ENCODE measurements around the gene GALNT7. TPM values are rescaled to one million over a fixed set of nuclear protein-coding genes. Genes with fewer than 3 reads are reported as not detected.
A peak's percentile ranks its signal among the peaks of the same experiment; 100 is the strongest.

Gene GALNT7
- total and polyA plus RNA-seq, 11 donors = 2.3 to 12.8 (median 6.0) TPM

DNA sequence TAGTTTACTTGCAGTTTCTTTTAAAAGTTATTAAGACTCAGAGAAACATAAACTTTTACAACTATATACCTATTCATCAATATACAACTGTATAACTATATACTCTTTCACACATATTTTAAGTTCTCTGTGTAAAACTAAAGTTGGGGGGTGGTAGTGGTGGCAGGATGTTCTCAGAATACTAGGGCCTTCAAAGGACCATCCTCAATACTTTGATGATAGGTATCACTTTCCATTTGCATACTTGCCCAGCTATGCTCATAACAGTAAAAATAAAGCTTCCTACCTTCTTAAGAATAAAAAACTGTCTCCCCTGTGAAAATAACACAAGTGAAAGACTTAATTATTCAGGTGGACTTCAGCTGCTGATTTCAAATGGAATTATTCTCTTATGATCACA is 2.9 kb upstream of the GALNT7 start:
- ATAC-seq = no peak
- peaks cover 0 to 13% (median 0%) of the 10 kb centered on the region in 9 donors for H3K36me3 ChIP-seq
- no peak overlapping the region for H3K27ac ChIP-seq
- no peaks in the 10 kb centered on the region for H3K27me3 ChIP-seq
- TF ChIP-seq POLR2A (IDR thresholded peaks at IDR 0.05) = no peak
- no peak for TF ChIP-seq CTCF (IDR thresholded peaks at IDR 0.05)
- no peak overlapping the region for H3K4me3 ChIP-seq
- peaks cover 0 to 15% (median 10%) of the 10 kb centered on the region in 12 donors for H3K4me1 ChIP-seq
- intact Hi-C loops (cut with DNase I) = loop anchor here in 3 of 10 donors (2.0 to 10.0 kb wide), 4 partner anchors 55 to 141 kb away; no protein-coding TSS in a partner anchor
- no peak for DNase-seq
- H3K9me3 ChIP-seq = no peaks in the 10 kb centered on the region

DNA sequence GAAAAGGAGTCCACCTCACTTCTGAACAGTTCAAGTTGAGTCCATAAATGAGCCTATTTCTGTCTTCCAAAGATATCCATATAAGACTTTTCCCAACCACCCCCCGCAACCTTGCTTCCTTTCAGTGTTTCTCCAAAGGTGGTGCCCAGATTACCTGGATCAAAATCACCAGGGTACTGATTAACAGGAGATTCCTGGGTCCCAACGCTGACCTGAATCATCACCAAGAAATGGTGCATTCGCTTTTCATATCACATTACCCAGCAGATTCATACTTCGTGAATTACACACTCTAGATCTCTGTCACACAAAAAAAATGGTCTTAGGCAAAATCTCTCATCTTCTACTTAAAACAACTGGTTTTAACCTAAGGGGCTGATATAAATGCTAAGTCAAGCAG is 2.1 kb upstream of the GALNT7 start:
- H3K4me1 ChIP-seq = peaks cover 0 to 20% (median 12%) of the 10 kb centered on the region in 12 donors
- H3K4me3 ChIP-seq = no peak overlapping the region
- no peak for ATAC-seq
- H3K27me3 ChIP-seq = no peaks in the 10 kb centered on the region
- H3K36me3 ChIP-seq = peaks cover 0 to 13% (median 0%) of the 10 kb centered on the region in 9 donors
- intact Hi-C loops (cut with DNase I) = loop anchor here in 3 of 10 donors (2.0 to 10.0 kb wide), 4 partner anchors 56 to 142 kb away; no protein-coding TSS in a partner anchor
- no peaks in the 10 kb centered on the region for H3K9me3 ChIP-seq
- 94 to 97% (median 96%) methylated on average over 4 of the region's 4 CpGs for WGBS, 4 donors
- H3K27ac ChIP-seq = no peak overlapping the region
- no peak for TF ChIP-seq CTCF (IDR thresholded peaks at IDR 0.05)
- no peak for TF ChIP-seq POLR2A (IDR thresholded peaks at IDR 0.05)
- no peak for DNase-seq

DNA sequence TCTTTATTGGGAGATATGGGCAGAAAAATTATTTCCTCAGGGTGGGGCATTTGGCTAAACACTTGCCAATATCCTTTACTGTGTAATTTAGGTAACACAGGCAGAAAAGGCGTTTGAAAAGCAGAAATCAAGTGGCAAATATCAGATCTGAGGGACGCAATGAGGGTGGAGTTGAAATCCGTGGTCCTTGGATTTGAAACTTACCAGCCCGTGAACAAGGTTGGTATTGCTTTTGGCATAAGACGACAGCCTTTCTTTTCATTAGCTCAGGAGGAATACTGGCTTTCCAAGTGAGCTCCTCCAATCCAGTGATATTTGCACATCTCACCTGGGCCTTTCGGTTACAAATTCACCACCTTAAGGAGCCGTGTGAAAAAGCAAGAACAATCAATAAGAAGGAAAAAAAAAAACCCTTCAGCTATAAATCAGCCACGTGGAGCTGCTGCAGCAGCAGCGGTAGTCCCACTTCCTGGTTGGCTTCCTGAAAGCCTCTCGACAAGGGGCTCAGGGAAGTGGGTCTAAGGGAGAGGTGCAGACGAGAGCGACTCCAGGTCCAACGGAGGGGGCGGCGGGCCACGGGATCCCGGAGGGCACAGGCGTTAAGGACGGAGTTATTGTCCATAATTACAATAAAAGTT is 734 bp upstream of the GALNT7 start:
- H3K27ac ChIP-seq = peak overlapping the region in 11 of 12 donors; percentile 67 to 96 (median 89)
- no peaks in the 10 kb centered on the region for H3K27me3 ChIP-seq
- H3K9me3 ChIP-seq = no peaks in the 10 kb centered on the region
- peaks cover 0 to 13% (median 0%) of the 10 kb centered on the region in 9 donors for H3K36me3 ChIP-seq
- TF ChIP-seq CTCF (IDR thresholded peaks at IDR 0.05) (no peak), POLR2A (IDR thresholded peaks at IDR 0.05) (no peak)
- DNase-seq (peak in 3 of 5 donors; percentile 28 to 64 (median 30)), ATAC-seq (peak in 3 of 4 donors; percentile 12 to 23 (median 18))
- 4 to 14% (median 7%) methylated on average over 19 of the region's 19 CpGs for WGBS, 4 donors
- H3K4me3 ChIP-seq = peak overlapping the region; percentile 41 to 97 (median 88)
- peaks cover 0 to 34% (median 12%) of the 10 kb centered on the region in 12 donors for H3K4me1 ChIP-seq
- intact Hi-C loops (cut with DNase I) = loop anchor here in 3 of 10 donors (2.0 to 10.0 kb wide), 4 partner anchors 57 to 143 kb away; no protein-coding TSS in a partner anchor

GRCh38 chr4:173169178-173169427 is 492 bp downstream of the GALNT7 start:
- H3K4me1 ChIP-seq = peaks cover 0 to 41% (median 12%) of the 10 kb centered on the region in 12 donors
- 0% methylated on average over 10 to 41 of the region's 41 CpGs for WGBS, 4 donors
- no peak for TF ChIP-seq CTCF (IDR thresholded peaks at IDR 0.05)
- TF ChIP-seq POLR2A (IDR thresholded peaks at IDR 0.05) = no peak
- peak overlapping the region; percentile 67 to 96 (median 90) for H3K27ac ChIP-seq
- peak in 1 of 5 donors; percentile 41 for DNase-seq
- no peaks in the 10 kb centered on the region for H3K27me3 ChIP-seq
- peaks cover 0 to 11% (median 0%) of the 10 kb centered on the region in 9 donors for H3K36me3 ChIP-seq
- ATAC-seq = no peak
- no peaks in the 10 kb centered on the region for H3K9me3 ChIP-seq
- peak overlapping the region; percentile 41 to 97 (median 88) for H3K4me3 ChIP-seq
- intact Hi-C loops (cut with DNase I) = loop anchor here in 3 of 10 donors (5.0 to 10.0 kb wide), 3 partner anchors 134 to 144 kb away; no protein-coding TSS in a partner anchor

Data from heart left ventricle (tissue), 16 donors.